Measurements from ENCODE around the gene RGS9. TPM values are rescaled to one million over a fixed set of nuclear protein-coding genes. Genes with fewer than 3 reads are reported as not detected.

Gene RGS9
- total and polyA plus RNA-seq, 2 of the 13 experiments (the other 11 are each of a cell fraction or from before 2014, with no cell fraction given) = 0.44 to 0.74 TPM

- TF ChIP-seq POGK (CRISPR knock-in tag; conservative IDR thresholded peaks at IDR 0.05) (no peak), ZNF232 (CRISPR knock-in tag; IDR thresholded peaks at IDR 0.05; ENCODE audit: borderline replicate concordance) (no peak), MIER2 (CRISPR knock-in tag; IDR thresholded peaks at IDR 0.05) (no peak), BRCA1 (CRISPR knock-in tag; IDR thresholded peaks at IDR 0.05) (no peak), EHMT2 (IDR thresholded peaks at IDR 0.05; ENCODE audit: borderline replicate concordance, low read depth, low read length) (no peak), TOPORS (CRISPR knock-in tag; IDR thresholded peaks at IDR 0.05) (no peak), ARNT2 (CRISPR knock-in tag; IDR thresholded peaks at IDR 0.05; ENCODE audit: low read depth) (no peak), ZNF674 (CRISPR knock-in tag; IDR thresholded peaks at IDR 0.05; ENCODE audit: low read depth) (no peak), ATF4 (CRISPR knock-in tag; IDR thresholded peaks at IDR 0.05) (no peak), CBX5 (CRISPR knock-in tag; IDR thresholded peaks at IDR 0.05; ENCODE audit: borderline replicate concordance) (no peak)
These were observed 30.4 kb downstream of the RGS9 start (continued) for GRCh38 chr17:65167566-65167965.

GRCh38 chr17:65169691-65170090 is 32.5 kb downstream of the RGS9 start:
- ChIA-PET CTCF (ENCODE audit: low intra/inter-chr PET ratio, low total read pairs) (no interaction called here), POLR2A (no interaction called here)
- no peak overlapping the region for H3K27ac ChIP-seq (ENCODE audit: extremely low read length, insufficient read depth, low read length)
- H3K27me3 ChIP-seq (ENCODE audit: control insufficient read depth in 1 of 2, insufficient read depth in 2 of 2, low read length in 2 of 2) = peaks cover 0 to 18% of the 10 kb centered on the region in 2 experiments; a peak in 1 of 5 replicates
- no peak overlapping the region for H3K9ac ChIP-seq (ENCODE audit: insufficient read depth, low read depth, low read length)
- H3K9me3 ChIP-seq (ENCODE audit: low read length) = no peaks in the 10 kb centered on the region
- BruUV-seq (replicated peaks) = no TSS peak
- H2AFZ ChIP-seq (ENCODE audit: low read length) = no peak overlapping the region
- DNase-seq (ENCODE audit: low spot score) (no peak), ATAC-seq (no peak), FAIRE-seq (no peak)
- H3K4me3 ChIP-seq (replicated peaks in 1 of 3; ENCODE audit: insufficient read depth in 1 of 3, low read depth in 2 of 3, low read length in 3 of 3) = no peak overlapping the region
- H3K4me2 ChIP-seq (ENCODE audit: low read depth, low read length) = no peak overlapping the region
- H3K4me1 ChIP-seq (ENCODE audit: insufficient read depth, low read length) = no peaks in the 10 kb centered on the region
- 55% methylated on average over 3 of the region's 3 CpGs for WGBS (ENCODE audit: low lambda C conversion rate)
- in situ Hi-C loops (cut with HindIII; ENCODE audit: extremely low pct_ligation_motif_present, low pct_unique_long_range_greater_than_20kb) (no loop called here), intact Hi-C loops (cut with micrococcal nuclease; ENCODE audit: unreplicated experiment) (no loop called here)
- H4K20me1 ChIP-seq (ENCODE audit: insufficient read depth, low read length) = no peaks in the 10 kb centered on the region
- no peaks in the 10 kb centered on the region for H3K79me2 ChIP-seq (ENCODE audit: insufficient read depth, low read length)
- peak; percentile 26; the same call in 1 of the 2 replicates for TF ChIP-seq CREB1 (IDR thresholded peaks at IDR 0.05)
- no peak for TF ChIP-seq CREB1 (CRISPR knock-in tag; IDR thresholded peaks at IDR 0.05)
- TF ChIP-seq ZNF678 (CRISPR knock-in tag; IDR thresholded peaks at IDR 0.05) = no peak
- no peak for TF ChIP-seq ZNF883 (CRISPR knock-in tag; IDR thresholded peaks at IDR 0.05; ENCODE audit: not compliant biosample characterization)
- no peaks in the 10 kb centered on the region for H3K36me3 ChIP-seq (replicated peaks in 1 of 2; ENCODE audit: control insufficient read depth in 1 of 2, insufficient read depth in 2 of 2, low read length in 2 of 2)

All from HepG2 (cell line).